HCT116 (cell line): ENCODE measurements around the gene MAML1. TPM values are rescaled to one million over a fixed set of nuclear protein-coding genes. Genes with fewer than 3 reads are reported as not detected.
A peak's percentile ranks its signal among the peaks of the same experiment; 100 is the strongest.

Experiments
- ATAC-seq: fragments of 200-7000 bp; cut with Tn5 transposase; 2 replicates; pipeline ENCODE4 v1.9.1; 2020; ENCODE audit warnings: mild to moderate bottlenecking, moderate library complexity
- BruUV-seq: library from RNA; stranded (reverse); fragments of 400-500 nt; replicated peaks from 2 replicates; lab custom pipeline; 2021; lab: Mats Ljungman, UMichigan
- CTCF ChIA-PET: fragments of 300-600 bp; sonication (Branson Sonifier 250); formaldehyde crosslinking; loops from one replicate; lab custom pipeline; 2021; ENCODE audit warnings: antibody characterized with exemption; lab: Charles Lee
- POLR2A ChIA-PET: fragments of 300-600, 350-600 bp; sonication (Branson Sonifier 250); formaldehyde crosslinking; loops from one replicate; lab custom pipeline; 2021; ENCODE audit warnings: antibody characterized with exemption; lab: Charles Lee
- RAD21 ChIA-PET, 2 experiments: fragments of 300-600 bp; sonication (Branson Sonifier 250); formaldehyde crosslinking; loops; one replicate each; lab custom pipeline; 2023; ENCODE audit warnings: low total read pairs in 2 of 2; ENCODE audit not compliant: uncharacterized antibody in 2 of 2, unreplicated experiment in 2 of 2, low non-redundant PET in 1 of 2; lab: Charles Lee
- DNase-seq: peaks from one replicate; pipeline ENCODE4 v3.0.0-alpha.2; 2010; ENCODE audit warnings: low read depth, low spot score
- H2AFZ ChIP-seq: fragments of 200-600 bp; shearing (Covaris generic), sonication (generic); 2 replicates; pipeline ENCODE4 v1.6.1; 2017; ENCODE audit warnings: low read depth, mixed run types, mixed read lengths, antibody characterized with exemption, low read length; ENCODE audit not compliant: poor library complexity, severe bottlenecking
- H3K27ac ChIP-seq: 2 replicates; pipeline ENCODE4 v1.5.1; 2012; ENCODE audit warnings: low read depth, low read length
- H3K27me3 ChIP-seq: fragments of 200-600 bp; sonication (generic); 2 replicates; pipeline ENCODE4 v1.6.1; 2016; ENCODE audit warnings: mixed run types, low read length, mixed read lengths; ENCODE audit not compliant: insufficient read depth
- H3K36me3 ChIP-seq, 2 experiments: fragments of 200-500 bp in 1 of 2; fragments of 200-600 bp in 1 of 2; sonication (Bioruptor generic) in 1 of 2; sonication (generic) in 1 of 2; 2 replicates each; pipeline versions ENCODE4 v1.5.1 to v1.6.1; 2014 to 2016; ENCODE audit warnings: low read length in 2 of 2, inconsistent platforms in 1 of 2, mixed read lengths in 1 of 2, mixed run types in 1 of 2; ENCODE audit not compliant: insufficient read depth in 2 of 2, control insufficient read depth in 1 of 2
- H3K4me1 ChIP-seq, 2 experiments: fragments of 200-600 bp in 1 of 2; sonication (generic) in 1 of 2; 2 replicates each; pipeline versions ENCODE4 v1.5.1 to v1.6.1; 2012 to 2017; ENCODE audit warnings: low read length in 2 of 2, inconsistent platforms in 1 of 2, mild to moderate bottlenecking in 1 of 2, mixed read lengths in 1 of 2, mixed run types in 1 of 2, moderate library complexity in 1 of 2; ENCODE audit not compliant: insufficient read depth in 2 of 2, control insufficient read depth in 1 of 2
- H3K4me2 ChIP-seq: fragments of 200-600 bp; sonication (generic); 2 replicates; pipeline ENCODE4 v1.6.1; 2017; ENCODE audit warnings: mixed run types, low read length, mixed read lengths
- H3K4me3 ChIP-seq, 2 experiments: fragments of 200-600 bp in 1 of 2; sonication (generic) in 1 of 2; replicated peaks in 1 of 2; 2 replicates each; pipeline ENCODE4 v1.5.1; 2011 to 2016; ENCODE audit warnings: low read length in 2 of 2, control low read depth in 1 of 2, low read depth in 1 of 2, mild to moderate bottlenecking in 1 of 2, mixed read lengths in 1 of 2, mixed run types in 1 of 2
- H3K79me2 ChIP-seq: fragments of 200-600 bp; sonication (generic); 2 replicates; pipeline ENCODE4 v1.6.1; 2017; ENCODE audit warnings: mild to moderate bottlenecking, mixed run types, low read length, moderate library complexity, mixed read lengths; ENCODE audit not compliant: insufficient read depth
- H3K9ac ChIP-seq: fragments of 200-600 bp; sonication (generic); 2 replicates; pipeline ENCODE4 v1.6.1; 2016; ENCODE audit warnings: low read length, mixed read lengths
- H3K9me2 ChIP-seq: fragments of 200-600 bp; sonication (generic), shearing (Covaris generic); 2 replicates; pipeline ENCODE4 v1.6.1; 2017; ENCODE audit warnings: mixed run types, mild to moderate bottlenecking, moderate library complexity; ENCODE audit not compliant: insufficient read depth
- H3K9me3 ChIP-seq, 2 experiments: fragments of 200-500 bp in 1 of 2; fragments of 200-600 bp in 1 of 2; sonication (Bioruptor generic) in 1 of 2; sonication (generic) in 1 of 2; 2 replicates each; pipeline ENCODE4 v1.6.1; 2014 to 2017; ENCODE audit warnings: low read length in 2 of 2, mixed read lengths in 2 of 2, inconsistent platforms in 1 of 2, low read depth in 1 of 2, mild to moderate bottlenecking in 1 of 2, mixed run types in 1 of 2, moderate library complexity in 1 of 2; ENCODE audit not compliant: control insufficient read depth in 1 of 2, insufficient read depth in 1 of 2
- H4K20me1 ChIP-seq: fragments of 200-600 bp; sonication (generic), shearing (Covaris generic); 2 replicates; pipeline ENCODE4 v1.6.1; 2017; ENCODE audit warnings: mixed run types, mild to moderate bottlenecking, moderate library complexity; ENCODE audit not compliant: insufficient read depth
- POLR2AphosphoS5 ChIP-seq: IDR thresholded peaks from 2 replicates; pipeline ENCODE4 v1.6.1; 2011; ENCODE audit warnings: mild to moderate bottlenecking, low read depth, low read length, moderate library complexity
- TCF7L2 ChIP-seq: IDR thresholded peaks from 2 replicates; pipeline ENCODE4 v1.7.0; 2011; ENCODE audit warnings: borderline replicate concordance, inconsistent platforms; ENCODE audit not compliant: insufficient read depth, insufficient read length; ENCODE audit errors: extremely low read depth
- intact Hi-C: fragments of 100-400 bp; cut with micrococcal nuclease; formaldehyde crosslinking; loops from 2 replicates; pipeline ENCODE4 v1.10.0; 2022
- total RNA-seq: library from RNA; stranded (reverse); gene quantifications from one replicate; pipeline ENCODE4 v1.2.1, GENCODE V29; 2021; ENCODE audit not compliant: unreplicated experiment

Gene MAML1
- total RNA-seq, 1 experiment from 2014 or later: 29.5 TPM

GRCh38 chr5:179795049-179795862 is 62.6 kb downstream of the MAML1 start:
- RAD21 ChIA-PET: interaction anchor here in 1 of 2 experiments (0.5 to 0.7 kb wide), 3 partner anchors 18 to 161 kb away, joined by 3 to 4 read pairs (median 3); no protein-coding TSS in a partner anchor
- CTCF ChIA-PET: interaction anchor here (0.6 to 1.0 kb wide), 7 partner anchors 11 to 564 kb away, joined by 3 to 6 read pairs (median 3); partner anchors contain the start of gene MAML1
- Histone ChIP-seq H4K20me1 (no peaks in the 10 kb centered on the region), H3K36me3 (peaks cover 4 to 20% of the 10 kb centered on the region in 2 experiments; a peak in 1 of 4 replicates), H3K27me3 (no peaks in the 10 kb centered on the region)
- peak; percentile 39 for ATAC-seq
- POLR2A ChIA-PET: interaction anchor here (0.6 to 1.5 kb wide), 3 partner anchors 25 to 172 kb away, joined by 3 to 6 read pairs (median 4); partner anchors contain the start of genes HNRNPH1 and SQSTM1
- TF ChIP-seq POLR2AphosphoS5: peak; percentile 28; the same call in 1 of the 2 replicates
- TF ChIP-seq TCF7L2: no peak
- TF ChIP-seq, all 23 proteins: peak for 1
- peak overlapping the region; percentile 99 for H3K27ac ChIP-seq
- intact Hi-C loops: loop anchor here (2.0 kb wide), 1 partner anchor 32 kb away; no protein-coding TSS in a partner anchor
- peaks cover 11% of the 10 kb centered on the region; the same call in 1 of the 2 replicates for H3K79me2 ChIP-seq
- peak overlapping the region; percentile 88 for H3K9ac ChIP-seq
- no TSS peak for BruUV-seq
- H2AFZ ChIP-seq: no peak overlapping the region
- no peaks in the 10 kb centered on the region for H3K9me3 ChIP-seq
- no peak for DNase-seq
- H3K9me2 ChIP-seq: no peaks in the 10 kb centered on the region
- H3K4me3 ChIP-seq: peak overlapping the region; percentile 65 to 84
- H3K4me2 ChIP-seq: peak overlapping the region; percentile 99
- H3K4me1 ChIP-seq: peaks cover 9 to 22% of the 10 kb centered on the region in 2 experiments; a peak in 3 of 4 replicates
